SK-N-SH treated with all-trans-retinoic acid at 6 μM for 48 hours (cell line): Measurements from ENCODE around the gene AKNA.

ENCODE experiments used
- ATAC-seq: fragments of 200-7000 bp; cut with Tn5 transposase; 3 replicates; pipeline ENCODE4 v1.9.1; 2020; ENCODE audit warnings: mild to moderate bottlenecking, moderate library complexity
- ARNTL ChIP-seq: fragments of 450-650 bp; formaldehyde crosslinking; IDR thresholded peaks from 2 replicates; pipeline ENCODE4 v1.5.0; 2020; ENCODE audit warnings: low read depth, mild to moderate bottlenecking, moderate library complexity, borderline replicate concordance
- CSDC2 ChIP-seq: fragments of 250-450 bp; sonication (Bioruptor Pico); IDR thresholded peaks from 2 replicates; pipeline ENCODE4 v1.5.0; 2020; ENCODE audit warnings: mild to moderate bottlenecking, moderate library complexity
- OSR1 ChIP-seq: fragments of 250-450 bp; sonication (Bioruptor Pico); IDR thresholded peaks from 2 replicates; pipeline ENCODE4 v1.8.0; 2022; ENCODE audit warnings: moderate library complexity, mild to moderate bottlenecking, inconsistent platforms
- PPARA ChIP-seq: fragments of 250-450 bp; sonication (Bioruptor Pico); IDR thresholded peaks from 2 replicates; pipeline ENCODE4 v1.5.0; 2020; ENCODE audit warnings: mild to moderate bottlenecking, borderline replicate concordance
- TCF4 ChIP-seq: fragments of 250-450 bp; sonication (Bioruptor Pico); IDR thresholded peaks from 2 replicates; pipeline ENCODE4 v1.8.0; 2021; ENCODE audit warnings: mild to moderate bottlenecking, moderate library complexity, borderline replicate concordance
- TOX ChIP-seq: fragments of 250-450 bp; sonication (Bioruptor Pico); IDR thresholded peaks from 2 replicates; pipeline ENCODE4 v1.8.0; 2021; ENCODE audit warnings: mild to moderate bottlenecking, moderate library complexity, borderline replicate concordance
- ZC3H10 ChIP-seq: fragments of 250-450 bp; sonication (Bioruptor Pico); IDR thresholded peaks from 2 replicates; pipeline ENCODE4 v1.5.1; 2021; ENCODE audit warnings: mild to moderate bottlenecking, moderate library complexity
- ZFP30 ChIP-seq: fragments of 450-650 bp; formaldehyde crosslinking; IDR thresholded peaks from 2 replicates; pipeline ENCODE4 v1.5.0; 2022; ENCODE audit warnings: mild to moderate bottlenecking, moderate library complexity
- ZNF565 ChIP-seq: fragments of 450-650 bp; formaldehyde crosslinking; conservative IDR thresholded peaks from 2 replicates; pipeline ENCODE4 v1.5.0; 2020; ENCODE audit warnings: low read depth, mild to moderate bottlenecking, moderate library complexity
- ZNF70 ChIP-seq: fragments of 450-650 bp; formaldehyde crosslinking; IDR thresholded peaks from 2 replicates; pipeline ENCODE4 v1.5.0; 2020; ENCODE audit warnings: mild to moderate bottlenecking, moderate library complexity
- ZNF8 ChIP-seq: fragments of 450-650 bp; formaldehyde crosslinking; IDR thresholded peaks from 2 replicates; pipeline ENCODE4 v1.5.0; 2020; ENCODE audit warnings: mild to moderate bottlenecking, moderate library complexity
- TF ChIP-seq, protein P1 (sequence below): fragments of 250-450 bp; sonication (Bioruptor Pico); IDR thresholded peaks from 2 replicates; pipeline ENCODE4 v1.8.0; 2020; ENCODE audit warnings: mild to moderate bottlenecking, moderate library complexity, borderline replicate concordance
- TF ChIP-seq, protein P2 (sequence below): fragments of 250-450 bp; sonication (Bioruptor Pico); IDR thresholded peaks from 2 replicates; pipeline ENCODE4 v1.5.0; 2020; ENCODE audit warnings: mild to moderate bottlenecking, moderate library complexity
- TF ChIP-seq, protein P3 (sequence below): fragments of 250-450 bp; sonication (Bioruptor Pico); IDR thresholded peaks from 2 replicates; pipeline ENCODE4 v1.5.1; 2020; ENCODE audit warnings: low read depth, mild to moderate bottlenecking, moderate library complexity
- TF ChIP-seq, protein P4 (sequence below): fragments of 250-450 bp; sonication (Bioruptor Pico); IDR thresholded peaks from 2 replicates; pipeline ENCODE4 v1.8.0; 2021; ENCODE audit warnings: low read depth, mild to moderate bottlenecking, moderate library complexity, borderline replicate concordance

The AKNA gene

DNA sequence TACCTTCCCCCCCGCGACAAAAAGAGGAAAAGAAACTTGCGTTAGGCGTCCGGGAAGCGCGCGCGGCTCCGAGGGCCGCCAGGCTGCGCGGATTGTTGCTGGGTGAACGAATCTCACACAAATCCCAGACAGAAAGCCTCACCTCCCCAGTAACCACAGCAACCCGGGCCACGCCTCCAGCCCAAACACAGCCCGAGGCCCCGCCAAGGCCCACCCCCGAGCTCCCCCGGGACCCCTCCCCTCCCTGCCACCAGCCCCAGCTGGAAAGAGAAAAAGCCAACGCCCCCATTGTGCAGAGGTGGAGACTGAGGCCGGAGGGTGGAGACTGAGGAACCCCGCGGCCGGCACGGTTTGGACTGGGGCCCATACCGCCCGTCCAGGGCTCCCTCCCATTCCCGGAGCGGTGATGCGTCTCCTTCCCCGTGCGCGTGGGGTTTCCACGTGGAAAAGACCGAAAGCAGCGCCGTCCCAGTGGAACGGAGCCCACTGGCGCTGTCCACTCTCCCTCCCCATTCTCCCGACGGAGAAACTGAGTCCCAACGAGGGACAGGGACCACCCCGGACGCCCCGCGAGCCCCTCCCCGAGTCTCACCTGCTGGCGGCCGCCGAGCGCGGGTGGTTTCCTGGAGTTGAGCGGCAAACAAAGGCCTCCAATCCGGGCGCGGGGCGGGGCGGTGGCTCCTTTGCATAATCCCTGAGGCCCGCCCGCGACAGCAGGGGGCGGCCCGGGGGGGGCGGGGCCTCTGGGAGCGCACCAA, 10.2 kb upstream of the AKNA start:
- no peak for TF ChIP-seq ZNF565 (CRISPR knock-in tag)
- TF ChIP-seq TOX (CRISPR knock-in tag), result no peak
- peak; percentile 97 for ATAC-seq

DNA sequence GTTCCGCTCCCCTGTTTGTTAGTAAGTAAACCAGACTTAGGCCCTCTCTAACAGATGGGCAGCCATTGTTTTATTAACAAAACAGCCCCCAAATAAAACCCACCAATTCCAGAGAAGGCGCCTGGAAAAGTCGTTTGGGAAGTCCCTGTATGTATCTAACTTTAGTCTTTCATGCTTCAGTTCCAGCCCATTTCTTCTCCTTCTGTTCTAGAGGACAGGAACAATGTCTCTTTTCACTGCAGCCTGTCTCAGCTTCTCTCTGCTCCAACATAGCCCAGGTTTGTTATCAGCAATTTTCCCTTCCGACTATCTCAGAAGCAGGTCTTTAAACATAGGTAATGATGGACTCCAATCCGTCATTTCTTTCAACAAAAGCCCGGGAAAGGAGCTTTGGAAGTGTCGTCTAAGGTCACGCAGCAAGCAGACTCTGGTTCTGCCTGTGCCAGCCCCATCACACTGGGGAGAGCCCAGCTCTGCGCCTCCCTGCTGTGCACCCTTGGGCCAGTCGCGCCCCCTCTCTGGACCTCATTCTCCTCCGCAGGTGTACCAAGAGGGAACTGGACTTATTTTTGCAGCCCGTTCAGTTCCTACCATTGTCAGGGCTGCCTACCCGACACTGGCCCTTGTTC, 9.6 kb upstream of the AKNA start:
- TF ChIP-seq ZNF565 (CRISPR knock-in tag), result no peak
- TF ChIP-seq CSDC2, result no peak
- TF ChIP-seq, protein P1, sequence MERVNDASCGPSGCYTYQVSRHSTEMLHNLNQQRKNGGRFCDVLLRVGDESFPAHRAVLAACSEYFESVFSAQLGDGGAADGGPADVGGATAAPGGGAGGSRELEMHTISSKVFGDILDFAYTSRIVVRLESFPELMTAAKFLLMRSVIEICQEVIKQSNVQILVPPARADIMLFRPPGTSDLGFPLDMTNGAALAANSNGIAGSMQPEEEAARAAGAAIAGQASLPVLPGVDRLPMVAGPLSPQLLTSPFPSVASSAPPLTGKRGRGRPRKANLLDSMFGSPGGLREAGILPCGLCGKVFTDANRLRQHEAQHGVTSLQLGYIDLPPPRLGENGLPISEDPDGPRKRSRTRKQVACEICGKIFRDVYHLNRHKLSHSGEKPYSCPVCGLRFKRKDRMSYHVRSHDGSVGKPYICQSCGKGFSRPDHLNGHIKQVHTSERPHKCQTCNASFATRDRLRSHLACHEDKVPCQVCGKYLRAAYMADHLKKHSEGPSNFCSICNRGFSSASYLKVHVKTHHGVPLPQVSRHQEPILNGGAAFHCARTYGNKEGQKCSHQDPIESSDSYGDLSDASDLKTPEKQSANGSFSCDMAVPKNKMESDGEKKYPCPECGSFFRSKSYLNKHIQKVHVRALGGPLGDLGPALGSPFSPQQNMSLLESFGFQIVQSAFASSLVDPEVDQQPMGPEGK (CRISPR knock-in tag), result no peak
- no peak for TF ChIP-seq TOX (CRISPR knock-in tag)
- TF ChIP-seq ZFP30 (CRISPR knock-in tag), result no peak
- TF ChIP-seq TCF4, result no peak
- peak; percentile 7 for ATAC-seq

DNA sequence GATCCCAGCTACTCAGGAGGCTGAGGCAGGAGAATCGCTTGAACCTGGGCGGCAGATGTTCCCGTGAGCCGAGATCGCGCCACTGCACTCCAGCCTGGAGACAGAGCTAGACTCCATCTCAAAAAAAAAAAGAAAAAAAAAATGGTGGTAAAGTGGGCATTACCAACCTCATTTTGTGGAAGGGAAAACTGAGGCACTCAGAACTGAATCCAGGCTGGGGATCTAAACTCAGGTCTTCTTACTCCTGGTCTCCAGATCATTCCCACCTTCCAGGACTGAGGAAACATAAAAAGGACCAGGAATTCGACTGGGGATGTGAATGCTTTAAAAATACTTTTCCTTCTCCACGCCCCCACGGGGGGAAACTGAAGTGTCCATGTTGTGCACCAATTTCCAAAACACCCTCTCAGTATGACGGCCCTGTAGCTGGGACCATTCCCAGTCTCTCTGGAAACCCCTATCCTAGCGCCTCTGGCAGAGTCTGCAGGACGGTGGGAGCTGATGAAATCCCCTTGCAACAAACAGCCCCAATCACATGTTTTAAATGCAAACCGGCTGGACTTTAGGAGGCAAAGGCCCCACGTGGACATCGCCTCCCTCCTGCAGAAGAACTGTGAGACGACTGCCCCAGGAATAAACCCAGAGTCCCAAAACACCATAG, 8.9 kb upstream of the AKNA start:
- TF ChIP-seq TCF4 (no peak), ARNTL (no peak), ZC3H10 (CRISPR knock-in tag) (no peak), OSR1 (CRISPR knock-in tag) (no peak), ZNF70 (CRISPR knock-in tag) (no peak), ZNF8 (no peak)
- TF ChIP-seq, protein P2, sequence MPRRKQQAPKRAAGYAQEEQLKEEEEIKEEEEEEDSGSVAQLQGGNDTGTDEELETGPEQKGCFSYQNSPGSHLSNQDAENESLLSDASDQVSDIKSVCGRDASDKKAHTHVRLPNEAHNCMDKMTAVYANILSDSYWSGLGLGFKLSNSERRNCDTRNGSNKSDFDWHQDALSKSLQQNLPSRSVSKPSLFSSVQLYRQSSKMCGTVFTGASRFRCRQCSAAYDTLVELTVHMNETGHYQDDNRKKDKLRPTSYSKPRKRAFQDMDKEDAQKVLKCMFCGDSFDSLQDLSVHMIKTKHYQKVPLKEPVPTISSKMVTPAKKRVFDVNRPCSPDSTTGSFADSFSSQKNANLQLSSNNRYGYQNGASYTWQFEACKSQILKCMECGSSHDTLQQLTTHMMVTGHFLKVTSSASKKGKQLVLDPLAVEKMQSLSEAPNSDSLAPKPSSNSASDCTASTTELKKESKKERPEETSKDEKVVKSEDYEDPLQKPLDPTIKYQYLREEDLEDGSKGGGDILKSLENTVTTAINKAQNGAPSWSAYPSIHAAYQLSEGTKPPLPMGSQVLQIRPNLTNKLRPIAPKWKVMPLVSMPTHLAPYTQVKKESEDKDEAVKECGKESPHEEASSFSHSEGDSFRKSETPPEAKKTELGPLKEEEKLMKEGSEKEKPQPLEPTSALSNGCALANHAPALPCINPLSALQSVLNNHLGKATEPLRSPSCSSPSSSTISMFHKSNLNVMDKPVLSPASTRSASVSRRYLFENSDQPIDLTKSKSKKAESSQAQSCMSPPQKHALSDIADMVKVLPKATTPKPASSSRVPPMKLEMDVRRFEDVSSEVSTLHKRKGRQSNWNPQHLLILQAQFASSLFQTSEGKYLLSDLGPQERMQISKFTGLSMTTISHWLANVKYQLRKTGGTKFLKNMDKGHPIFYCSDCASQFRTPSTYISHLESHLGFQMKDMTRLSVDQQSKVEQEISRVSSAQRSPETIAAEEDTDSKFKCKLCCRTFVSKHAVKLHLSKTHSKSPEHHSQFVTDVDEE (CRISPR knock-in tag), result no peak
- TF ChIP-seq, protein P3, sequence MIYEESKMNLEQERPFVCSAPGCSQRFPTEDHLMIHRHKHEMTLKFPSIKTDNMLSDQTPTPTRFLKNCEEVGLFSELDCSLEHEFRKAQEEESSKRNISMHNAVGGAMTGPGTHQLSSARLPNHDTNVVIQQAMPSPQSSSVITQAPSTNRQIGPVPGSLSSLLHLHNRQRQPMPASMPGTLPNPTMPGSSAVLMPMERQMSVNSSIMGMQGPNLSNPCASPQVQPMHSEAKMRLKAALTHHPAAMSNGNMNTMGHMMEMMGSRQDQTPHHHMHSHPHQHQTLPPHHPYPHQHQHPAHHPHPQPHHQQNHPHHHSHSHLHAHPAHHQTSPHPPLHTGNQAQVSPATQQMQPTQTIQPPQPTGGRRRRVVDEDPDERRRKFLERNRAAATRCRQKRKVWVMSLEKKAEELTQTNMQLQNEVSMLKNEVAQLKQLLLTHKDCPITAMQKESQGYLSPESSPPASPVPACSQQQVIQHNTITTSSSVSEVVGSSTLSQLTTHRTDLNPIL (CRISPR knock-in tag), result no peak
- TF ChIP-seq, protein P4, sequence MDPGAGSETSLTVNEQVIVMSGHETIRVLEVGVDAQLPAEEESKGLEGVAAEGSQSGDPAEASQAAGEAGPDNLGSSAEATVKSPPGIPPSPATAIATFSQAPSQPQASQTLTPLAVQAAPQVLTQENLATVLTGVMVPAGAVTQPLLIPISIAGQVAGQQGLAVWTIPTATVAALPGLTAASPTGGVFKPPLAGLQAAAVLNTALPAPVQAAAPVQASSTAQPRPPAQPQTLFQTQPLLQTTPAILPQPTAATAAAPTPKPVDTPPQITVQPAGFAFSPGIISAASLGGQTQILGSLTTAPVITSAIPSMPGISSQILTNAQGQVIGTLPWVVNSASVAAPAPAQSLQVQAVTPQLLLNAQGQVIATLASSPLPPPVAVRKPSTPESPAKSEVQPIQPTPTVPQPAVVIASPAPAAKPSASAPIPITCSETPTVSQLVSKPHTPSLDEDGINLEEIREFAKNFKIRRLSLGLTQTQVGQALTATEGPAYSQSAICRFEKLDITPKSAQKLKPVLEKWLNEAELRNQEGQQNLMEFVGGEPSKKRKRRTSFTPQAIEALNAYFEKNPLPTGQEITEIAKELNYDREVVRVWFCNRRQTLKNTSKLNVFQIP (CRISPR knock-in tag), result no peak
- no peak for ATAC-seq

DNA sequence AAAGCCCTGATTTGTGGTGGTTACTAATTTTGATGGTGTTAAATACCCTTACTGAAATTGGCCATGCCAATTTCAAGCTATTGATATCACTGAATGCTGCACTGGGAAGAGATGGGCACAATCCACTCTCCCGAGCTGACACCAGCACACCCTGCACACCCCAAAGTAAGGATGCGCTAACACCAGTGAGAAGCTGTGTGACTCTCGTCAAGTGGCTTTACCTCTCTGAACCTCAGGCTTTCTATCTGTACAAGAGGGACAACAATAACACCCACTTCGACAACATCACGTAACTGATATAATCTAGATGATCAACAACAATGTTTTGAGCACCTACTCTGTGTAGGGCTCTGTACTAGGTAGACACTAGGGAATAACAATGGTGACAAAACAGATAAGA, 8.0 kb upstream of the AKNA start:
- no peak for TF ChIP-seq ZNF70 (CRISPR knock-in tag)
- no peak for TF ChIP-seq CSDC2
- TF ChIP-seq PPARA (CRISPR knock-in tag), result no peak
- TF ChIP-seq, protein P2 (CRISPR knock-in tag), result no peak
- TF ChIP-seq, protein P3 (CRISPR knock-in tag), result no peak
- ATAC-seq, result no peak
